PC-9 (cell line): ENCODE results near the gene MMD. TPM values are rescaled to one million over a fixed set of nuclear protein-coding genes. Genes with fewer than 3 reads are reported as not detected.

Experiments used
- BruUV-seq: library from RNA; stranded (reverse); fragments of 400-500 nt; replicated peaks from 2 replicates; lab custom pipeline; 2021; lab: Mats Ljungman, UMichigan
- CTCF ChIA-PET: fragments of 300-600 bp; sonication (Branson Sonifier 250); formaldehyde crosslinking; loops from one replicate; lab custom pipeline; 2022; ENCODE audit warnings: antibody characterized with exemption; lab: Charles Lee
- POLR2A ChIA-PET: fragments of 300-600 bp; sonication (Branson Sonifier 250); formaldehyde crosslinking; loops from one replicate; lab custom pipeline; 2022; ENCODE audit warnings: antibody characterized with exemption; ENCODE audit not compliant: unreplicated experiment; lab: Charles Lee
- DNase-seq, 2 experiments: peaks; one replicate each; pipeline versions ENCODE4 v3.0.0 to v3.0.0-alpha.2; 2015 to 2022; ENCODE audit warnings: mixed read lengths in 1 of 2
- H2AFZ ChIP-seq: fragments of 200-600 bp; sonication (generic); 2 replicates; pipeline ENCODE4 v1.8.1; 2017; ENCODE audit warnings: antibody characterized with exemption
- H3F3A ChIP-seq: fragments of 200-600 bp; sonication (generic); 2 replicates; pipeline ENCODE4 v1.8.1; 2017; ENCODE audit warnings: antibody characterized with exemption, mild to moderate bottlenecking, low read depth; ENCODE audit not compliant: insufficient read depth
- H3K27ac ChIP-seq: fragments of 200-600 bp; sonication (generic); 2 replicates; pipeline ENCODE4 v1.6.1; 2016; ENCODE audit warnings: mixed run types
- H3K27me3 ChIP-seq: fragments of 200-600 bp; sonication (generic); 2 replicates; pipeline ENCODE4 v1.6.1; 2016; ENCODE audit warnings: low read depth, mixed run types; ENCODE audit not compliant: insufficient read depth
- H3K36me3 ChIP-seq: fragments of 200-600 bp; sonication (generic); 2 replicates; pipeline ENCODE4 v1.6.1; 2016; ENCODE audit warnings: low read depth, mixed run types
- H3K4me1 ChIP-seq: fragments of 200-600 bp; sonication (generic); replicated peaks from 2 replicates; pipeline ENCODE4 v1.6.1; 2016; ENCODE audit warnings: mixed run types; ENCODE audit not compliant: insufficient read depth
- H3K4me2 ChIP-seq: fragments of 200-600 bp; sonication (generic); 2 replicates; pipeline ENCODE4 v1.6.1; 2017; ENCODE audit warnings: mixed run types
- H3K4me3 ChIP-seq: fragments of 200-600 bp; sonication (generic); 2 replicates; pipeline ENCODE4 v1.6.1; 2016; ENCODE audit warnings: mixed run types
- H3K79me2 ChIP-seq: fragments of 200-600 bp; sonication (generic); 2 replicates; pipeline ENCODE4 v1.6.1; 2017; ENCODE audit warnings: low read depth, mixed run types
- H3K9me2 ChIP-seq: fragments of 200-600 bp; sonication (generic); 2 replicates; pipeline ENCODE4 v1.8.1; 2017; ENCODE audit warnings: mild to moderate bottlenecking; ENCODE audit not compliant: insufficient read depth
- H3K9me3 ChIP-seq: fragments of 200-600 bp; sonication (generic); 2 replicates; pipeline ENCODE4 v1.8.1; 2016; ENCODE audit warnings: low read depth; ENCODE audit not compliant: insufficient read depth
- H4K20me1 ChIP-seq: fragments of 200-600 bp; sonication (generic); 2 replicates; pipeline ENCODE4 v1.8.1; 2017; ENCODE audit not compliant: insufficient read depth
- EZH2 ChIP-seq: fragments of 200-600 bp; sonication (generic); IDR thresholded peaks from 2 replicates; pipeline ENCODE4 v1.8.0; 2017; ENCODE audit warnings: antibody characterized with exemption, low read depth
- intact Hi-C: fragments of 100-400 bp; cut with micrococcal nuclease; formaldehyde crosslinking; loops from one replicate; pipeline ENCODE4 v1.10.0; 2022; ENCODE audit not compliant: unreplicated experiment
- total RNA-seq: library from RNA; stranded (reverse); gene quantifications from 2 replicates; pipeline ENCODE4 v1.2.3, GENCODE V29; 2021
- TF ChIP-seq, protein P1 (sequence below): fragments of 200-600 bp; sonication (generic); conservative IDR thresholded peaks from 2 replicates; pipeline ENCODE4 v1.6.1; 2017; ENCODE audit warnings: mixed run types, antibody characterized with exemption, mild to moderate bottlenecking, moderate library complexity

Gene MMD
- total RNA-seq, 1 experiment from 2014 or later: 7.2 TPM

GRCh38 chr17:55444471-55445441, 23.1 kb upstream of the MMD start:
- no peak for DNase-seq
- Histone ChIP-seq H3K27me3 (no peaks in the 10 kb centered on the region), H3K4me2 (no peak overlapping the region), H3K79me2 (no peaks in the 10 kb centered on the region), H3K9me3 (no peaks in the 10 kb centered on the region), H4K20me1 (no peaks in the 10 kb centered on the region), H3K27ac (no peak overlapping the region), H3K36me3 (no peaks in the 10 kb centered on the region), H3K4me1 (peaks cover 31% of the 10 kb centered on the region), H3K4me3 (no peak overlapping the region), H2AFZ (no peak overlapping the region), H3K9me2 (no peaks in the 10 kb centered on the region), H3F3A (peaks cover 15% of the 10 kb centered on the region)
- no peak for TF ChIP-seq EZH2
- TF ChIP-seq, protein P1, sequence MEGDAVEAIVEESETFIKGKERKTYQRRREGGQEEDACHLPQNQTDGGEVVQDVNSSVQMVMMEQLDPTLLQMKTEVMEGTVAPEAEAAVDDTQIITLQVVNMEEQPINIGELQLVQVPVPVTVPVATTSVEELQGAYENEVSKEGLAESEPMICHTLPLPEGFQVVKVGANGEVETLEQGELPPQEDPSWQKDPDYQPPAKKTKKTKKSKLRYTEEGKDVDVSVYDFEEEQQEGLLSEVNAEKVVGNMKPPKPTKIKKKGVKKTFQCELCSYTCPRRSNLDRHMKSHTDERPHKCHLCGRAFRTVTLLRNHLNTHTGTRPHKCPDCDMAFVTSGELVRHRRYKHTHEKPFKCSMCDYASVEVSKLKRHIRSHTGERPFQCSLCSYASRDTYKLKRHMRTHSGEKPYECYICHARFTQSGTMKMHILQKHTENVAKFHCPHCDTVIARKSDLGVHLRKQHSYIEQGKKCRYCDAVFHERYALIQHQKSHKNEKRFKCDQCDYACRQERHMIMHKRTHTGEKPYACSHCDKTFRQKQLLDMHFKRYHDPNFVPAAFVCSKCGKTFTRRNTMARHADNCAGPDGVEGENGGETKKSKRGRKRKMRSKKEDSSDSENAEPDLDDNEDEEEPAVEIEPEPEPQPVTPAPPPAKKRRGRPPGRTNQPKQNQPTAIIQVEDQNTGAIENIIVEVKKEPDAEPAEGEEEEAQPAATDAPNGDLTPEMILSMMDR: no peak
- intact Hi-C loops: no loop called here
- no TSS peak for BruUV-seq
- POLR2A ChIA-PET: no interaction called here
- CTCF ChIA-PET: no interaction called here

- Histone ChIP-seq H3K4me2 (no peak overlapping the region), H3K27ac (no peak overlapping the region), H3K9me2 (no peaks in the 10 kb centered on the region), H3K4me1 (peaks cover 25% of the 10 kb centered on the region), H3K27me3 (no peaks in the 10 kb centered on the region), H2AFZ (no peak overlapping the region), H4K20me1 (no peaks in the 10 kb centered on the region), H3K79me2 (no peaks in the 10 kb centered on the region), H3K9me3 (no peaks in the 10 kb centered on the region), H3K36me3 (no peaks in the 10 kb centered on the region), H3F3A (peaks cover 7% of the 10 kb centered on the region), H3K4me3 (no peak overlapping the region)
- CTCF ChIA-PET: no interaction called here
- POLR2A ChIA-PET: no interaction called here
- TF ChIP-seq, protein P1: no peak
- no peak for TF ChIP-seq EZH2
- DNase-seq: no peak
- intact Hi-C loops: no loop called here
- no TSS peak for BruUV-seq
Observed at GRCh38 chr17:55443904-55444303, 22.3 kb upstream of the MMD start.

DNA sequence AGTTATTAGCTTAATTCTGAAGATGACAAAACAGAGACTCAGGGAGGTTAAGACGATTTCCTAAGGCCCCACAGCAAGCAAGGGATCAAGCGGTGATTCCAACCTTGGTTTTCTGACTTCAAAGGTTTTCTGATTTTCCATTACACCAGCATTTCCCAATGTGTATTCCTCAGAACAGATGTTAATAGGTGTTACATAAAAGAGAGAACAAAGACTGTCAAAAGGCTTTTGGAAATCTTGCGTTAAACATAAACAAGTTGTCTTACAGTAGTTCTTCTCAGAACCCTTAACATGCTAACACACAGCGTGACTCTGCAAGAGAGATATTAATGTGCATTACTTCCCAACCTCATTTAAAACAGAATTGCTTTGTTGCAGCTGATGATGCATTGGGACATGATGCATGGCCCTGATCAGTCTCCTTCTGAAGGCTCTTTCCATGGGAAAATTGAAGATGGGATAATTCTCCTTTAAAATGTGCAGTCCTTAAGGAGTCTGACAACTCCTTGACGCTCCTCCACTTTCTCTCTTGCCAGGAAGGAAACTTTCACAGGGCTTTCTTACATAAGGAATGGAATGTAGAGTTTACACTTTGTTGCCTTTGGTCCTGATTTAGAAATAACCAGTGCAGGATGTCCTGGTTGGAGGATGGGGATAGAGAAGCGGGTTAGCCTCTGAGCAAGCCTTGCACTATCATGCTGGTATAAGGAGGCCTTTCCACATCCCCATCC, 21.5 kb upstream of the MMD start:
- Histone ChIP-seq H4K20me1 (no peaks in the 10 kb centered on the region), H3K9me2 (no peaks in the 10 kb centered on the region), H3K4me3 (no peak overlapping the region), H3K4me1 (peaks cover 18% of the 10 kb centered on the region), H3K79me2 (no peaks in the 10 kb centered on the region), H3K9me3 (no peaks in the 10 kb centered on the region), H3K27me3 (no peaks in the 10 kb centered on the region), H3K27ac (no peak overlapping the region), H3K36me3 (no peaks in the 10 kb centered on the region), H2AFZ (no peak overlapping the region), H3F3A (no peaks in the 10 kb centered on the region; the same call in 1 of the 2 replicates), H3K4me2 (no peak overlapping the region)
- POLR2A ChIA-PET: no interaction called here
- intact Hi-C loops: no loop called here
- no peak for DNase-seq
- CTCF ChIA-PET: no interaction called here
- no TSS peak for BruUV-seq
- TF ChIP-seq EZH2: no peak
- TF ChIP-seq, protein P1: no peak
